HUES64 (cell line): ENCODE results near the gene WNT2.

Experiments used
- H3K27ac ChIP-seq: 2 replicates; pipeline ENCODE4 v1.7.0; 2013; ENCODE audit warnings: low read depth, low read length, inconsistent platforms
- H3K27me3 ChIP-seq: 2 replicates; pipeline ENCODE4 v1.6.1; 2013; ENCODE audit warnings: mild to moderate bottlenecking, low read length; ENCODE audit not compliant: insufficient read depth
- H3K36me3 ChIP-seq: 2 replicates; pipeline ENCODE4 v1.6.1; 2013; ENCODE audit warnings: mild to moderate bottlenecking, low read length; ENCODE audit not compliant: insufficient read depth
- H3K4me1 ChIP-seq: 2 replicates; pipeline ENCODE4 v1.6.1; 2013; ENCODE audit warnings: mild to moderate bottlenecking, low read length, moderate library complexity; ENCODE audit not compliant: insufficient read depth
- H3K4me3 ChIP-seq: 2 replicates; pipeline ENCODE4 v1.5.1; 2013; ENCODE audit warnings: mild to moderate bottlenecking, low read length, moderate library complexity
- H3K9ac ChIP-seq: 2 replicates; pipeline ENCODE4 v1.6.1; 2013; ENCODE audit warnings: mild to moderate bottlenecking, low read depth, low read length
- H3K9me3 ChIP-seq: 2 replicates; pipeline ENCODE4 v1.6.1; 2013; ENCODE audit warnings: low read depth, low read length; ENCODE audit not compliant: insufficient read depth
- WGBS: fragments of 150-250, 120-280 bp; methylation state at CpG from one replicate; pipeline ENCODE4 v1.1.7; 2013; ENCODE audit warnings: missing lambda C conversion rate; 5-methylcytosine and 5-hydroxymethylcytosine counted together

Gene WNT2

GRCh38 chr7:117278040-117278439 is 44.8 kb downstream of the WNT2 start:
- no peaks in the 10 kb centered on the region for H3K4me1 ChIP-seq
- H3K9ac ChIP-seq, result no peak overlapping the region
- no peaks in the 10 kb centered on the region for H3K36me3 ChIP-seq
- no peaks in the 10 kb centered on the region for H3K27me3 ChIP-seq
- no peak overlapping the region for H3K4me3 ChIP-seq
- H3K9me3 ChIP-seq, result no peaks in the 10 kb centered on the region
- H3K27ac ChIP-seq, result no peak overlapping the region
- WGBS, result 96% methylated on average over 10 of the region's 10 CpGs

GRCh38 chr7:117277576-117277975 is 45.3 kb downstream of the WNT2 start:
- Histone ChIP-seq H3K27me3 (no peaks in the 10 kb centered on the region), H3K4me1 (no peaks in the 10 kb centered on the region), H3K9ac (no peak overlapping the region), H3K4me3 (no peak overlapping the region), H3K9me3 (no peaks in the 10 kb centered on the region), H3K27ac (no peak overlapping the region), H3K36me3 (no peaks in the 10 kb centered on the region)
- WGBS, result 92% methylated on average over 3 of the region's 3 CpGs

- H3K27ac ChIP-seq, result no peak overlapping the region
- H3K27me3 ChIP-seq, result no peaks in the 10 kb centered on the region
- H3K9me3 ChIP-seq, result no peaks in the 10 kb centered on the region
- H3K36me3 ChIP-seq, result no peaks in the 10 kb centered on the region
- H3K9ac ChIP-seq, result no peak overlapping the region
- no peaks in the 10 kb centered on the region for H3K4me1 ChIP-seq
- WGBS, result 89% methylated on average over 4 of the region's 4 CpGs
- no peak overlapping the region for H3K4me3 ChIP-seq
Measured at GRCh38 chr7:117274951-117275350, 47.9 kb downstream of the WNT2 start.

- no peaks in the 10 kb centered on the region for H3K4me1 ChIP-seq
- H3K27ac ChIP-seq, result no peak overlapping the region
- no peaks in the 10 kb centered on the region for H3K27me3 ChIP-seq
- 89% methylated on average over 11 of the region's 11 CpGs for WGBS
- no peaks in the 10 kb centered on the region for H3K36me3 ChIP-seq
- H3K4me3 ChIP-seq, result no peak overlapping the region
- H3K9me3 ChIP-seq, result no peaks in the 10 kb centered on the region
- H3K9ac ChIP-seq, result no peak overlapping the region
Measured at GRCh38 chr7:117273814-117274225, 49.0 kb downstream of the WNT2 start.

GRCh38 chr7:117273325-117273724 is 49.5 kb downstream of the WNT2 start:
- WGBS, result 88% methylated on average over 1 of the region's 2 CpGs

GRCh38 chr7:117272017-117272759 is 50.7 kb downstream of the WNT2 start:
- WGBS, result 88% methylated on average over 2 of the region's 2 CpGs

More at GRCh38 chr7:117273325-117273724, 49.5 kb downstream of the WNT2 start:
- no peaks in the 10 kb centered on the region for H3K36me3 ChIP-seq
- H3K27me3 ChIP-seq, result no peaks in the 10 kb centered on the region
- no peaks in the 10 kb centered on the region for H3K9me3 ChIP-seq
- no peak overlapping the region for H3K27ac ChIP-seq
- no peak overlapping the region for H3K4me3 ChIP-seq
- no peaks in the 10 kb centered on the region for H3K4me1 ChIP-seq
- no peak overlapping the region for H3K9ac ChIP-seq

GRCh38 chr7:117271566-117271965 is 51.3 kb downstream of the WNT2 start:
- no peaks in the 10 kb centered on the region for H3K4me1 ChIP-seq
- no peak overlapping the region for H3K27ac ChIP-seq
- 96% methylated on average over 3 of the region's 3 CpGs for WGBS
- H3K9me3 ChIP-seq, result no peaks in the 10 kb centered on the region
- H3K4me3 ChIP-seq, result no peak overlapping the region
- no peaks in the 10 kb centered on the region for H3K27me3 ChIP-seq
- H3K36me3 ChIP-seq, result no peaks in the 10 kb centered on the region
- H3K9ac ChIP-seq, result no peak overlapping the region

More at GRCh38 chr7:117272017-117272759, 50.7 kb downstream of the WNT2 start:
- Histone ChIP-seq H3K9me3 (no peaks in the 10 kb centered on the region), H3K36me3 (no peaks in the 10 kb centered on the region), H3K4me3 (no peak overlapping the region), H3K4me1 (no peaks in the 10 kb centered on the region), H3K27me3 (no peaks in the 10 kb centered on the region), H3K9ac (no peak overlapping the region), H3K27ac (no peak overlapping the region)

GRCh38 chr7:117270371-117270770 is 52.5 kb downstream of the WNT2 start:
- Histone ChIP-seq H3K27me3 (no peaks in the 10 kb centered on the region), H3K9me3 (no peaks in the 10 kb centered on the region), H3K9ac (no peak overlapping the region), H3K36me3 (no peaks in the 10 kb centered on the region), H3K27ac (no peak overlapping the region), H3K4me3 (no peak overlapping the region), H3K4me1 (no peaks in the 10 kb centered on the region)
- WGBS, result 89% methylated on average over 8 of the region's 9 CpGs

- 89% methylated on average over 2 of the region's 3 CpGs for WGBS
- H3K36me3 ChIP-seq, result no peaks in the 10 kb centered on the region
- no peak overlapping the region for H3K27ac ChIP-seq
- H3K9me3 ChIP-seq, result no peaks in the 10 kb centered on the region
- H3K4me1 ChIP-seq, result no peaks in the 10 kb centered on the region
- no peak overlapping the region for H3K4me3 ChIP-seq
- no peaks in the 10 kb centered on the region for H3K27me3 ChIP-seq
- no peak overlapping the region for H3K9ac ChIP-seq
Measured at GRCh38 chr7:117269886-117270285, 53.0 kb downstream of the WNT2 start.

GRCh38 chr7:117269417-117269816 is 53.4 kb downstream of the WNT2 start:
- Histone ChIP-seq H3K27ac (no peak overlapping the region), H3K27me3 (no peaks in the 10 kb centered on the region), H3K9ac (no peak overlapping the region), H3K9me3 (no peaks in the 10 kb centered on the region), H3K36me3 (no peaks in the 10 kb centered on the region), H3K4me1 (no peaks in the 10 kb centered on the region), H3K4me3 (no peak overlapping the region)
- 85% methylated on average over 5 of the region's 5 CpGs for WGBS

GRCh38 chr7:117264716-117265115 is 58.1 kb downstream of the WNT2 start:
- no peak overlapping the region for H3K9ac ChIP-seq
- no peaks in the 10 kb centered on the region for H3K4me1 ChIP-seq
- H3K27me3 ChIP-seq, result no peaks in the 10 kb centered on the region
- WGBS, result 100% methylated on average over 1 of the region's 1 CpG
- H3K9me3 ChIP-seq, result no peaks in the 10 kb centered on the region
- no peak overlapping the region for H3K27ac ChIP-seq
- no peaks in the 10 kb centered on the region for H3K36me3 ChIP-seq
- H3K4me3 ChIP-seq, result no peak overlapping the region

GRCh38 chr7:117262546-117262945 is 60.3 kb downstream of the WNT2 start:
- Histone ChIP-seq H3K4me3 (no peak overlapping the region), H3K27ac (no peak overlapping the region), H3K4me1 (no peaks in the 10 kb centered on the region), H3K36me3 (no peaks in the 10 kb centered on the region), H3K9me3 (no peaks in the 10 kb centered on the region), H3K9ac (no peak overlapping the region), H3K27me3 (no peaks in the 10 kb centered on the region)
- WGBS, result 100% methylated on average over 2 of the region's 2 CpGs
